Loucy (cell line): ENCODE data around the gene LRPPRC.

Experiments used
- EZH2phosphoT487 ChIP-seq: fragments of 200-600 bp; IDR thresholded peaks from 2 replicates; pipeline ENCODE4 v1.6.1; 2018; ENCODE audit warnings: antibody characterized with exemption, mild to moderate bottlenecking, moderate library complexity, borderline replicate concordance
- TF ChIP-seq, protein P1 (sequence below): fragments of 200-600 bp; sonication (generic); conservative IDR thresholded peaks from 2 replicates; pipeline ENCODE4 v1.5.1; 2014; ENCODE audit warnings: mild to moderate bottlenecking, antibody characterized with exemption, low read length

DNA sequence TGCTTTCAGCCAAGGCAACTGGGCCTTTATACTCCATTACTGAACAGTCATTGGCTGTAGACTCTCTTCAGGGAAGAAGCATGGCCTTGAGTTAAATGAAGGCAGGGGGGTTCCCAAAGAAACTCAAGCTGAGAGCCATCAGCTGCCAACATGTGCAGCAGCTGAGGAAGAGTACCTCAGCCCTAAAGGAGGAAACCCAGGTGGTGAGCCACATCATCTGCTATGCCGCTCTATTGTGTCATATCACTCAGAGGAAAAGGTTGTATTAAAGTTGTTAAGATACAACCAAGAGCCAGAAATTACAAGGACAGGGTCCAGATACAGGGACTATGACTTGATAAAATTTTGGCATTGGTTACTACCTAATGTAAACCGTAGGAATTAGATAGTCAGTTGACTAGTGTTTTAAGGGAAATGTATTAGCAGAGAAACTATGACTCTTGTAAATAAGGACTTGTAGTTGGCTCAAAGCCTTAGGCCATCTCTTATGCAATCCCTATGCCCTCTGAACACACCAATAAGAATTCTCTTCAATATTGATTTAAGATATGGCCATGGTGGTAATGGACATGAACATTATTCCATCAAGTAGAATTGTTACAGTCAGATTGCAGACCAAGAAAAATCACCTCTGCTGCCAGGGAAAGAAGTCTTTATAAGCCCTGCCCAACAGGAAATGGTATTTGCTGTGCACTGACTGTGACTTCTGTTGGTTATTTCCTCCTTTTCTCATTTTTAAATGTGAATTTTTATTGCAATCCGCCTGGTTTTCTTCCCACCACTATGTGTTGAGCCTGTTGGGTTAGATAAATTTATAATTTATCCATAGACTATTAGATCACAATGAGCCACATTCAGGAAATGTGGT is 9.2 kb upstream of the LRPPRC start:
- TF ChIP-seq, protein P1, sequence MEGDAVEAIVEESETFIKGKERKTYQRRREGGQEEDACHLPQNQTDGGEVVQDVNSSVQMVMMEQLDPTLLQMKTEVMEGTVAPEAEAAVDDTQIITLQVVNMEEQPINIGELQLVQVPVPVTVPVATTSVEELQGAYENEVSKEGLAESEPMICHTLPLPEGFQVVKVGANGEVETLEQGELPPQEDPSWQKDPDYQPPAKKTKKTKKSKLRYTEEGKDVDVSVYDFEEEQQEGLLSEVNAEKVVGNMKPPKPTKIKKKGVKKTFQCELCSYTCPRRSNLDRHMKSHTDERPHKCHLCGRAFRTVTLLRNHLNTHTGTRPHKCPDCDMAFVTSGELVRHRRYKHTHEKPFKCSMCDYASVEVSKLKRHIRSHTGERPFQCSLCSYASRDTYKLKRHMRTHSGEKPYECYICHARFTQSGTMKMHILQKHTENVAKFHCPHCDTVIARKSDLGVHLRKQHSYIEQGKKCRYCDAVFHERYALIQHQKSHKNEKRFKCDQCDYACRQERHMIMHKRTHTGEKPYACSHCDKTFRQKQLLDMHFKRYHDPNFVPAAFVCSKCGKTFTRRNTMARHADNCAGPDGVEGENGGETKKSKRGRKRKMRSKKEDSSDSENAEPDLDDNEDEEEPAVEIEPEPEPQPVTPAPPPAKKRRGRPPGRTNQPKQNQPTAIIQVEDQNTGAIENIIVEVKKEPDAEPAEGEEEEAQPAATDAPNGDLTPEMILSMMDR, result no peak
- TF ChIP-seq EZH2phosphoT487, result no peak
